Neutrophil (primary cell): ENCODE data around the gene TMPRSS4.

Experiments used
- H3K27ac ChIP-seq: fragments of 200-600 bp; sonication (generic); 2 replicates; pipeline ENCODE4 v1.5.1; 2016; ENCODE audit warnings: mild to moderate bottlenecking, moderate library complexity
- H3K27me3 ChIP-seq: fragments of 200-600 bp; sonication (generic); 2 replicates; pipeline ENCODE4 v1.6.0; 2016; ENCODE audit warnings: mild to moderate bottlenecking
- H3K36me3 ChIP-seq: fragments of 200-600 bp; sonication (generic); 2 replicates; pipeline ENCODE4 v1.5.1; 2017
- H3K4me1 ChIP-seq, 2 experiments: fragments of 200-600 bp in 1 of 2; sonication (generic) in 1 of 2; 1 replicate in 1 of 2; 2 replicates in 1 of 2; pipeline versions ENCODE4 v1.5.1 to v1.6.1; 2013 to 2016; ENCODE audit warnings: low read depth in 1 of 2, low read length in 1 of 2, mild to moderate bottlenecking in 1 of 2, moderate library complexity in 1 of 2; ENCODE audit not compliant: control insufficient read depth in 1 of 2, insufficient read depth in 1 of 2
- H3K4me3 ChIP-seq, 2 experiments: fragments of 200-600 bp in 1 of 2; sonication (generic) in 1 of 2; 1 replicate in 1 of 2; 2 replicates in 1 of 2; pipeline ENCODE4 v1.5.1; 2013 to 2016; ENCODE audit warnings: low read depth in 1 of 2, low read length in 1 of 2, mild to moderate bottlenecking in 1 of 2, moderate library complexity in 1 of 2
- H3K9me3 ChIP-seq: fragments of 200-600 bp; sonication (generic); 2 replicates; pipeline ENCODE4 v1.5.1; 2016
- CTCF ChIP-seq: fragments of 200-600 bp; sonication (generic); IDR thresholded peaks from 2 replicates; pipeline ENCODE4 v1.5.1; 2016; ENCODE audit warnings: antibody characterized with exemption

TMPRSS4 gene

GRCh38 chr11:118091690-118092089 is 14.8 kb downstream of the TMPRSS4 start:
- no peaks in the 10 kb centered on the region for H3K36me3 ChIP-seq
- H3K27me3 ChIP-seq, result no peaks in the 10 kb centered on the region
- no peak overlapping the region for H3K27ac ChIP-seq
- no peak for TF ChIP-seq CTCF
- H3K9me3 ChIP-seq, result no peaks in the 10 kb centered on the region
- peaks cover 16 to 21% of the 10 kb centered on the region in 2 experiments for H3K4me1 ChIP-seq
- H3K4me3 ChIP-seq, result no peak overlapping the region

GRCh38 chr11:118092907-118093571 is 16.2 kb downstream of the TMPRSS4 start:
- Histone ChIP-seq H3K4me3 (no peak overlapping the region), H3K9me3 (no peaks in the 10 kb centered on the region), H3K27ac (no peak overlapping the region), H3K27me3 (no peaks in the 10 kb centered on the region), H3K4me1 (peaks cover 14% of the 10 kb centered on the region in 2 experiments), H3K36me3 (no peaks in the 10 kb centered on the region)
- no peak for TF ChIP-seq CTCF

GRCh38 chr11:118095493-118095892 is 18.6 kb downstream of the TMPRSS4 start:
- Histone ChIP-seq H3K27ac (no peak overlapping the region), H3K36me3 (no peaks in the 10 kb centered on the region), H3K9me3 (no peaks in the 10 kb centered on the region), H3K27me3 (no peaks in the 10 kb centered on the region), H3K4me1 (no peaks in the 10 kb centered on the region), H3K4me3 (no peak overlapping the region)
- TF ChIP-seq CTCF, result no peak

GRCh38 chr11:118095967-118096367 is 19.1 kb downstream of the TMPRSS4 start:
- no peak for TF ChIP-seq CTCF

GRCh38 chr11:118098996-118099837 is 22.3 kb downstream of the TMPRSS4 start:
- H3K9me3 ChIP-seq, result no peaks in the 10 kb centered on the region
- no peaks in the 10 kb centered on the region for H3K4me1 ChIP-seq
- no peaks in the 10 kb centered on the region for H3K36me3 ChIP-seq
- H3K27ac ChIP-seq, result no peak overlapping the region
- no peak overlapping the region for H3K4me3 ChIP-seq
- TF ChIP-seq CTCF, result no peak
- H3K27me3 ChIP-seq, result no peaks in the 10 kb centered on the region

More at GRCh38 chr11:118095967-118096367, 19.1 kb downstream of the TMPRSS4 start:
- no peaks in the 10 kb centered on the region for H3K27me3 ChIP-seq
- no peaks in the 10 kb centered on the region for H3K4me1 ChIP-seq
- no peaks in the 10 kb centered on the region for H3K9me3 ChIP-seq
- H3K4me3 ChIP-seq, result no peak overlapping the region
- no peak overlapping the region for H3K27ac ChIP-seq
- no peaks in the 10 kb centered on the region for H3K36me3 ChIP-seq
